Karpas-422 (cell line): ENCODE measurements around the gene SLC1A2. TPM values are rescaled to one million over a fixed set of nuclear protein-coding genes. Genes with fewer than 3 reads are reported as not detected.

Experiments used
- DNase-seq: peaks from one replicate; pipeline ENCODE4 v3.0.0-alpha.2; 2015
- H2AFZ ChIP-seq: fragments of 200-600 bp; sonication (generic); 2 replicates; pipeline ENCODE4 v1.6.1; 2014; ENCODE audit warnings: antibody characterized with exemption, low read length, mixed read lengths
- H3K27ac ChIP-seq: fragments of 200-600 bp; sonication (generic); 2 replicates; pipeline ENCODE4 v1.5.1; 2014; ENCODE audit warnings: mild to moderate bottlenecking, low read length, moderate library complexity
- H3K27me3 ChIP-seq: fragments of 200-600 bp; sonication (generic); 2 replicates; pipeline ENCODE4 v1.6.1; 2014; ENCODE audit warnings: low read length, mixed read lengths
- H3K36me3 ChIP-seq: fragments of 200-600 bp; sonication (generic); 2 replicates; pipeline ENCODE4 v1.6.1; 2014; ENCODE audit warnings: low read length, mixed read lengths; ENCODE audit not compliant: insufficient read depth
- H3K4me1 ChIP-seq: fragments of 200-600 bp; sonication (generic); 2 replicates; pipeline ENCODE4 v1.6.1; 2014; ENCODE audit warnings: mild to moderate bottlenecking, low read length, mixed read lengths
- H3K4me2 ChIP-seq: fragments of 200-600 bp; sonication (generic); 2 replicates; pipeline ENCODE4 v1.6.1; 2014; ENCODE audit warnings: low read length, low read depth, mild to moderate bottlenecking; ENCODE audit not compliant: poor library complexity, severe bottlenecking
- H3K4me3 ChIP-seq: fragments of 200-600 bp; sonication (generic); 2 replicates; pipeline ENCODE4 v1.5.1; 2014; ENCODE audit warnings: mild to moderate bottlenecking, antibody characterized with exemption, low read length, mixed read lengths
- H3K79me2 ChIP-seq: fragments of 200-600 bp; sonication (generic); 2 replicates; pipeline ENCODE4 v1.6.1; 2014; ENCODE audit warnings: mild to moderate bottlenecking, low read length, mixed read lengths
- H3K9ac ChIP-seq: fragments of 200-600 bp; sonication (generic); 2 replicates; pipeline ENCODE4 v1.6.0; 2014; ENCODE audit warnings: low read length
- H3K9me2 ChIP-seq: fragments of 200-600 bp; sonication (generic), shearing (Covaris generic); replicated peaks from 2 replicates; pipeline ENCODE4 v1.6.0; 2014; ENCODE audit warnings: mild to moderate bottlenecking, low read length, moderate library complexity; ENCODE audit not compliant: insufficient read depth
- H3K9me3 ChIP-seq: fragments of 300-700, 200-600 bp; sonication (generic); 2 replicates; pipeline ENCODE4 v1.6.1; 2014; ENCODE audit warnings: low read length, mixed read lengths
- H4K20me1 ChIP-seq: fragments of 200-600 bp; sonication (generic); 2 replicates; pipeline ENCODE4 v1.6.1; 2014; ENCODE audit warnings: mild to moderate bottlenecking, antibody characterized with exemption, low read length, low read depth; ENCODE audit not compliant: insufficient read depth
- total RNA-seq: library from RNA; depleted of rRNA; stranded (reverse); fragments of >200 nt; shearing (Covaris generic); gene quantifications from 2 replicates; pipeline ENCODE4 v1.2.3, GENCODE V29; 2014; ENCODE audit warnings: low replicate concordance

SLC1A2 gene
- total RNA-seq, 1 experiment from 2014 or later, result not detected

GRCh38 chr11:35436581-35437250 is 17.4 kb upstream of the SLC1A2 start:
- no peak overlapping the region for H3K27ac ChIP-seq
- H2AFZ ChIP-seq, result no peak overlapping the region
- no peaks in the 10 kb centered on the region for H3K79me2 ChIP-seq
- no peak overlapping the region for H3K4me3 ChIP-seq
- H3K36me3 ChIP-seq, result no peaks in the 10 kb centered on the region
- no peaks in the 10 kb centered on the region for H3K9me2 ChIP-seq
- no peak for DNase-seq
- H4K20me1 ChIP-seq, result no peaks in the 10 kb centered on the region
- H3K4me1 ChIP-seq, result no peaks in the 10 kb centered on the region
- H3K9ac ChIP-seq, result no peak overlapping the region
- no peaks in the 10 kb centered on the region for H3K9me3 ChIP-seq
- no peak overlapping the region for H3K4me2 ChIP-seq
- no peaks in the 10 kb centered on the region for H3K27me3 ChIP-seq

GRCh38 chr11:35433588-35433987 is 14.2 kb upstream of the SLC1A2 start:
- Histone ChIP-seq H3K36me3 (no peaks in the 10 kb centered on the region), H3K27ac (no peak overlapping the region), H2AFZ (no peak overlapping the region), H3K27me3 (no peaks in the 10 kb centered on the region), H4K20me1 (no peaks in the 10 kb centered on the region), H3K9ac (no peak overlapping the region), H3K9me3 (no peaks in the 10 kb centered on the region), H3K9me2 (no peaks in the 10 kb centered on the region), H3K4me3 (no peak overlapping the region), H3K79me2 (no peaks in the 10 kb centered on the region), H3K4me2 (no peak overlapping the region), H3K4me1 (no peaks in the 10 kb centered on the region)
- no peak for DNase-seq

GRCh38 chr11:35432464-35432863 is 13.1 kb upstream of the SLC1A2 start:
- Histone ChIP-seq H3K79me2 (no peaks in the 10 kb centered on the region), H3K4me3 (no peak overlapping the region), H4K20me1 (no peaks in the 10 kb centered on the region), H3K9me2 (no peaks in the 10 kb centered on the region), H3K9ac (no peak overlapping the region), H2AFZ (no peak overlapping the region), H3K27ac (no peak overlapping the region), H3K9me3 (no peaks in the 10 kb centered on the region), H3K4me2 (no peak overlapping the region), H3K4me1 (no peaks in the 10 kb centered on the region), H3K27me3 (no peaks in the 10 kb centered on the region), H3K36me3 (no peaks in the 10 kb centered on the region)
- DNase-seq, result no peak

GRCh38 chr11:35427071-35427470 is 7.7 kb upstream of the SLC1A2 start:
- Histone ChIP-seq H3K4me3 (no peak overlapping the region), H3K9me2 (no peaks in the 10 kb centered on the region), H2AFZ (no peak overlapping the region), H3K27me3 (no peaks in the 10 kb centered on the region), H3K9ac (no peak overlapping the region), H3K9me3 (no peaks in the 10 kb centered on the region), H3K4me1 (no peaks in the 10 kb centered on the region), H3K4me2 (no peak overlapping the region), H4K20me1 (no peaks in the 10 kb centered on the region), H3K27ac (no peak overlapping the region), H3K36me3 (no peaks in the 10 kb centered on the region), H3K79me2 (no peaks in the 10 kb centered on the region)
- no peak for DNase-seq

- Histone ChIP-seq H3K4me1 (no peaks in the 10 kb centered on the region), H3K4me2 (no peak overlapping the region), H3K9me3 (no peaks in the 10 kb centered on the region), H3K36me3 (no peaks in the 10 kb centered on the region), H3K27me3 (no peaks in the 10 kb centered on the region), H3K9me2 (no peaks in the 10 kb centered on the region), H4K20me1 (no peaks in the 10 kb centered on the region), H3K9ac (no peak overlapping the region), H3K4me3 (no peak overlapping the region), H2AFZ (no peak overlapping the region), H3K27ac (no peak overlapping the region), H3K79me2 (no peaks in the 10 kb centered on the region)
- DNase-seq, result no peak
Observed at GRCh38 chr11:35426351-35426750, 7.0 kb upstream of the SLC1A2 start.

- no peaks in the 10 kb centered on the region for H3K9me2 ChIP-seq
- H3K79me2 ChIP-seq, result no peaks in the 10 kb centered on the region
Observed at GRCh38 chr11:35425603-35426212, 6.3 kb upstream of the SLC1A2 start.

GRCh38 chr11:35424157-35424940 is 5.0 kb upstream of the SLC1A2 start:
- H3K9me3 ChIP-seq, result no peaks in the 10 kb centered on the region
- no peak overlapping the region for H3K4me2 ChIP-seq
- DNase-seq, result no peak
- H3K79me2 ChIP-seq, result no peaks in the 10 kb centered on the region
- H3K9ac ChIP-seq, result no peak overlapping the region
- no peaks in the 10 kb centered on the region for H3K27me3 ChIP-seq
- H3K27ac ChIP-seq, result no peak overlapping the region
- H2AFZ ChIP-seq, result no peak overlapping the region
- H3K4me3 ChIP-seq, result no peak overlapping the region
- H4K20me1 ChIP-seq, result no peaks in the 10 kb centered on the region
- H3K4me1 ChIP-seq, result no peaks in the 10 kb centered on the region
- no peaks in the 10 kb centered on the region for H3K36me3 ChIP-seq
- H3K9me2 ChIP-seq, result no peaks in the 10 kb centered on the region

More at GRCh38 chr11:35425603-35426212, 6.3 kb upstream of the SLC1A2 start:
- no peaks in the 10 kb centered on the region for H3K9me3 ChIP-seq
- no peaks in the 10 kb centered on the region for H3K4me1 ChIP-seq
- DNase-seq, result no peak
- H3K9ac ChIP-seq, result no peak overlapping the region
- H3K27ac ChIP-seq, result no peak overlapping the region
- no peak overlapping the region for H2AFZ ChIP-seq
- H4K20me1 ChIP-seq, result no peaks in the 10 kb centered on the region
- no peaks in the 10 kb centered on the region for H3K27me3 ChIP-seq
- H3K4me2 ChIP-seq, result no peak overlapping the region
- H3K4me3 ChIP-seq, result no peak overlapping the region
- no peaks in the 10 kb centered on the region for H3K36me3 ChIP-seq

- Histone ChIP-seq H3K36me3 (no peaks in the 10 kb centered on the region), H3K79me2 (no peaks in the 10 kb centered on the region), H3K27me3 (no peaks in the 10 kb centered on the region), H3K4me3 (no peak overlapping the region), H2AFZ (no peak overlapping the region), H3K27ac (no peak overlapping the region), H3K4me1 (no peaks in the 10 kb centered on the region), H3K9me3 (no peaks in the 10 kb centered on the region), H3K4me2 (no peak overlapping the region), H3K9ac (no peak overlapping the region), H3K9me2 (no peaks in the 10 kb centered on the region), H4K20me1 (no peaks in the 10 kb centered on the region)
- DNase-seq, result no peak
Observed at GRCh38 chr11:35420371-35420770, 1.0 kb upstream of the SLC1A2 start.
